22Rv1 (cell line): ENCODE results near the gene MYH15.

ENCODE experiments used
- H3K27ac ChIP-seq: fragments of 450-650 bp; 2 replicates; pipeline ENCODE4 v1.5.1; 2017
- ZFX ChIP-seq: fragments of 450-650 bp; IDR thresholded peaks from 2 replicates; pipeline ENCODE4 v1.6.1; 2017; ENCODE audit warnings: antibody characterized with exemption, borderline replicate concordance
- TF ChIP-seq, protein P1 (sequence below): fragments of 450-650 bp; IDR thresholded peaks from 2 replicates; pipeline ENCODE4 v1.5.1; 2017; ENCODE audit warnings: mild to moderate bottlenecking

The MYH15 gene

DNA sequence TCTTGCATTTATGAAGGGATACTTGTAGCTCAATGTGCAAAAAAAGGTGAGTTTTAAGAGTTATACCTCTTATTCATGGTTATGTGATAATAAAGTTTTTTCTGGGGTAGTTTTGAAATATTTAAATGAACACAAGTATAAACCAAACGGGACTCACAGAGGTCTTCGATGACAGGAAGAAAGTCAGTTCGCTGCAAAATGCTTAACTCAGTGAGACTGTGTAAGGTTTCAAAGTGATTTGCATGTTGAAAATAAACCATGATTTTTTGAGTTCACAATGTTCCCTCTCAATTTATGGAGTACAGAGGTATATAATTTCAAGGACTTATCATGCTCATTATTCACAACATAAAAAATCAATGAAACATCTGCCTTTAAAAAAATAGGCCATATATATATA lies 36.3 kb upstream of the MYH15 start:
- H3K27ac ChIP-seq, result no peak overlapping the region
- no peak for TF ChIP-seq ZFX
- TF ChIP-seq, protein P1, sequence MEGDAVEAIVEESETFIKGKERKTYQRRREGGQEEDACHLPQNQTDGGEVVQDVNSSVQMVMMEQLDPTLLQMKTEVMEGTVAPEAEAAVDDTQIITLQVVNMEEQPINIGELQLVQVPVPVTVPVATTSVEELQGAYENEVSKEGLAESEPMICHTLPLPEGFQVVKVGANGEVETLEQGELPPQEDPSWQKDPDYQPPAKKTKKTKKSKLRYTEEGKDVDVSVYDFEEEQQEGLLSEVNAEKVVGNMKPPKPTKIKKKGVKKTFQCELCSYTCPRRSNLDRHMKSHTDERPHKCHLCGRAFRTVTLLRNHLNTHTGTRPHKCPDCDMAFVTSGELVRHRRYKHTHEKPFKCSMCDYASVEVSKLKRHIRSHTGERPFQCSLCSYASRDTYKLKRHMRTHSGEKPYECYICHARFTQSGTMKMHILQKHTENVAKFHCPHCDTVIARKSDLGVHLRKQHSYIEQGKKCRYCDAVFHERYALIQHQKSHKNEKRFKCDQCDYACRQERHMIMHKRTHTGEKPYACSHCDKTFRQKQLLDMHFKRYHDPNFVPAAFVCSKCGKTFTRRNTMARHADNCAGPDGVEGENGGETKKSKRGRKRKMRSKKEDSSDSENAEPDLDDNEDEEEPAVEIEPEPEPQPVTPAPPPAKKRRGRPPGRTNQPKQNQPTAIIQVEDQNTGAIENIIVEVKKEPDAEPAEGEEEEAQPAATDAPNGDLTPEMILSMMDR, result no peak

- H3K27ac ChIP-seq, result no peak overlapping the region
- TF ChIP-seq, protein P1, result no peak
- TF ChIP-seq ZFX, result no peak
These were observed 35.9 kb upstream of the MYH15 start for GRCh38 chr3:108546247-108546646.

- TF ChIP-seq, protein P1, result no peak
- no peak overlapping the region for H3K27ac ChIP-seq
These were observed 27.7 kb upstream of the MYH15 start for GRCh38 chr3:108538083-108538482.

- TF ChIP-seq ZFX, result no peak
- TF ChIP-seq, protein P1, result no peak
- no peak overlapping the region for H3K27ac ChIP-seq
These were observed 18.3 kb upstream of the MYH15 start for GRCh38 chr3:108528459-108529252.

DNA sequence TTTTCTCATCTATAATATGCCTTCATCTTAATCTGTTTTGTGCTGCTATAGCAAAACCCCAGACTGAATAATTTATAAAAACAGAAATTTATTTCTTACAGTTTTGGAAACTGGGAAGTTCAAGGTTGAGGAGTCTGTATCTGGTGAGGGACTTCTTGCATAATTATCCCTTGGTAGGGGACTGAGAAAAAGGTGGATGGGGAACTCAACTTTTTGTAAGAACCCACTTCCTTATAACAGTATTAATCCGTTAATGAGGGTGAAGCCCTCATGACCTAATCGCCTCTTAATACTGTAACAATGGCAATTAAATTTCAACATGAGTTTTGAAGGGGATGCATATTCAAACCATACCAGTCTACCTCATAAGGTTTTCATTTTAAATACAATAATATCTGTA lies 17.4 kb upstream of the MYH15 start:
- no peak for TF ChIP-seq ZFX
- TF ChIP-seq, protein P1, result no peak
- no peak overlapping the region for H3K27ac ChIP-seq

DNA sequence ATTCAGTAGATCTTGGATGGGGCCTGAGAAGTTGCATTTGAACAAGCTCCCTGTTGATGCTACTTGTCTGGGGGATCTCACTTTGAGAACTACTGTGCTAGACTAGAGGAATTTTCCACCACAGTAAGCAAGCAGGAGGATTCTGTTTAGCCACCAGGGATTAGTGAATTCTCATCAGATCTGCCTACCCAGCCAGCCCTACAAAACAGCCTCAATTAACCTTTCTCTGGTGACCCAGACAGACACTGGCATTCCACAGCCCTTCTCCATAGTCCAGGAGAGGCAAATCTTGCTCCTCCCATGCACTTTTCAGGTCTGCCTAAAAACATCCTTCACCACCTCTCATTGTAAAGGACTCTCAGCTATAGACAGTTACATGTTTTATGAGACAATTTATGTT lies 16.7 kb upstream of the MYH15 start:
- TF ChIP-seq ZFX, result no peak
- TF ChIP-seq, protein P1, result no peak

DNA sequence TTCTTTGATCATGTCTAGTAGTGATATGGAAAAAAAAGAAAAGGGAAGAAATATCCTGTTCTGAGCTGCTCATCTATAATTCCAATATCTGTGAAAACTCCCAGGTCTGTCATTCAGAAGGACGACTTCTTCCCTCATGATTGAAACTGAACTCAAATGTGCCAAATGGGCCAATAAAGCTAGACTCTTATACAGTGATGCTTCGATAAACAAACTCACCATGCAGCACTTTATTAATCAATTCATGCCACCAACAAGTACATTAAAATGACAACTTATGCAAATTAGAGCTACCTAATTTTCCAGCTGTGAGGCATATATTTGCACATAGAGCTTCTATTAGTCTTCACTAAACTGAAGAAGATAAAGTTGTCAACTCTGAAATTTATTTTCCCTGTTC lies 15.6 kb upstream of the MYH15 start:
- TF ChIP-seq, protein P1, result no peak
- TF ChIP-seq ZFX, result no peak
- no peak overlapping the region for H3K27ac ChIP-seq

More for the DNA sequence above, 16.7 kb upstream of the MYH15 start:
- H3K27ac ChIP-seq, result no peak overlapping the region
